Lower leg skin (tissue), 3 donors: ENCODE measurements around the gene FAM131A.

Experiments used
- CTCF ChIP-seq, 3 donors: fragments of 450-650 bp; IDR thresholded peaks; one replicate each; pipeline ENCODE4 v1.5.1; 2016; ENCODE audit warnings: antibody characterized with exemption in 3 of 3, mild to moderate bottlenecking in 3 of 3, moderate library complexity in 2 of 3
- POLR2A ChIP-seq, 2 donors: fragments of 450-650 bp; IDR thresholded peaks; one replicate each; pipeline ENCODE4 v1.6.1; 2016 to 2017; ENCODE audit warnings: antibody characterized with exemption in 2 of 2, mild to moderate bottlenecking in 1 of 2, moderate library complexity in 1 of 2

GRCh38 chr3:184384856-184385422 is 47.5 kb downstream of the FAM131A start:
- TF ChIP-seq POLR2A (IDR thresholded peaks at IDR 0.05) = no peak
- TF ChIP-seq CTCF (IDR thresholded peaks at IDR 0.05) = no peak
